Left lung (tissue), 14 donors: ENCODE measurements around the gene IFI27L1. TPM values are rescaled to one million over a fixed set of nuclear protein-coding genes. Genes with fewer than 3 reads are reported as not detected.

Source experiments
- ATAC-seq: fragments of 200-7000 bp; cut with Tn5 transposase; one replicate; pipeline ENCODE4 v1.9.1; 2020; ENCODE audit warnings: moderate library complexity
- DNase-seq, 4 donors: peaks; one replicate each; pipeline ENCODE4 v3.0.0-alpha.2; 2013 to 2020
- H3K27ac ChIP-seq, 2 donors: fragments of 200-600 bp; sonication (generic) in 1 of 2; one replicate each; pipeline versions ENCODE4 v1.5.0 to v1.8.0; 2020 to 2021
- H3K27me3 ChIP-seq, 2 donors: fragments of 200-600 bp; sonication (generic) in 1 of 2; one replicate each; pipeline versions ENCODE4 v1.5.0 to v1.8.0; 2020 to 2021
- H3K36me3 ChIP-seq, 2 donors: fragments of 200-600 bp; sonication (generic) in 1 of 2; one replicate each; pipeline versions ENCODE4 v1.5.0 to v1.8.0; 2020 to 2021
- H3K4me1 ChIP-seq, 2 donors: fragments of 200-600 bp; one replicate each; pipeline ENCODE4 v1.8.0; 2021
- H3K4me3 ChIP-seq, 2 donors: fragments of 200-600 bp; sonication (generic) in 1 of 2; one replicate each; pipeline versions ENCODE4 v1.5.0 to v1.8.0; 2020 to 2021; ENCODE audit warnings: mild to moderate bottlenecking in 1 of 2
- H3K9me3 ChIP-seq, 2 donors: fragments of 200-600 bp; sonication (generic) in 1 of 2; one replicate each; pipeline versions ENCODE4 v1.5.0 to v1.8.0; 2020 to 2021
- CTCF ChIP-seq, 2 donors: fragments of 200-600 bp; sonication (generic) in 1 of 2; IDR thresholded peaks; one replicate each; pipeline versions ENCODE4 v1.5.0 to v1.8.0; 2021; ENCODE audit warnings: antibody characterized with exemption in 2 of 2
- intact Hi-C, 2 donors: fragments of 100-400 bp; cut with DNase I; formaldehyde crosslinking; loops; one replicate each; pipeline versions ENCODE4 v1.11.2 to v1.14.2; 2022
- long read RNA-seq, 12 donors: library from polyadenylated mRNA in 2 of 12; unstranded in 2 of 12; transcript quantifications; one replicate each; pipeline ENCODE4 v2.0.0 and lab custom pipeline, GENCODE V29; 2019 to 2026
- polyA plus RNA-seq, 6 donors: library from polyadenylated mRNA; unstranded; fragments of 120-200 nt; gene quantifications; one replicate each; pipeline ENCODE4 v1.2.1, GENCODE V29; 2013; ENCODE audit not compliant: insufficient read length in 6 of 6
- total RNA-seq, 2 donors: library from RNA; stranded (reverse); fragmentation: NEBNext Ultra II Directional; extraction: Animal tissue kit (Norgen Biotek cat#: 25700); gene quantifications; one replicate each; pipeline ENCODE4 v1.2.1, GENCODE V29; 2021
- donor health status: DM: no; HTN: yes; CAD: no.
- donor health status: DM: no; HTN: no; CAD: no.

Gene IFI27L1
- total RNA-seq (10 to 100 TPM; 20.3 to 23.8 TPM), polyA plus RNA-seq (10 to 100 TPM; 25.8 to 34.3 (median 31.5) TPM)
- long read RNA-seq, donor 1, transcript IFI27L1-209 (5 exons, 680 nt) = major isoform, 5 of 7 reads
- long read RNA-seq, donor 1, partial matches to known transcripts = 0 of 7 reads
- long read RNA-seq, donor 1, other reads (novel, unspliced or antisense) = 0 of 7 reads
- long read RNA-seq, donor 2, transcript IFI27L1-209 (5 exons, 680 nt) = major isoform, 9 of 13 reads
- long read RNA-seq, donor 2, partial matches to known transcripts = 0 of 13 reads
- long read RNA-seq, donor 2, other reads (novel, unspliced or antisense) = 0 of 13 reads
- long read RNA-seq, donor 3, transcript IFI27L1-209 (5 exons, 680 nt) = major isoform, 7 of 7 reads
- long read RNA-seq, donor 3, partial matches to known transcripts = 0 of 7 reads
- long read RNA-seq, donor 3, other reads (novel, unspliced or antisense) = 0 of 7 reads
- long read RNA-seq, donor 4, transcript IFI27L1-209 (5 exons, 680 nt) = major isoform, 7 of 20 reads
- long read RNA-seq, donor 4, partial matches to known transcripts = 1 of 20 reads
- long read RNA-seq, donor 4, other reads (novel, unspliced or antisense) = 11 of 20 reads
- long read RNA-seq, donor 5, transcript IFI27L1-209 (5 exons, 680 nt) = major isoform, 6 of 6 reads
- long read RNA-seq, donor 5, partial matches to known transcripts = 0 of 6 reads
- long read RNA-seq, donor 5, other reads (novel, unspliced or antisense) = 0 of 6 reads
- long read RNA-seq, donor 6, transcript IFI27L1-209 (5 exons, 680 nt) = major isoform, 7 of 7 reads
- long read RNA-seq, donor 6, partial matches to known transcripts = 0 of 7 reads
- long read RNA-seq, donor 6, other reads (novel, unspliced or antisense) = 0 of 7 reads
- long read RNA-seq, donor 7, partial matches to known transcripts = 84 of 160 reads
- long read RNA-seq, donor 7, other reads (novel, unspliced or antisense) = 74 of 160 reads
- long read RNA-seq, donor 8, partial matches to known transcripts = 0 of 3 reads
- long read RNA-seq, donor 8, other reads (novel, unspliced or antisense) = 0 of 3 reads
- long read RNA-seq, donor 9 = 0 reads
- long read RNA-seq, donor 10, transcript IFI27L1-209 (5 exons, 680 nt) = major isoform, 7 of 20 reads
- long read RNA-seq, donor 10, partial matches to known transcripts = 0 of 20 reads
- long read RNA-seq, donor 10, other reads (novel, unspliced or antisense) = 10 of 20 reads
- long read RNA-seq, donor 11 = 0 reads
- long read RNA-seq, donor 12, transcript IFI27L1-209 (5 exons, 680 nt) = major isoform, 7 of 8 reads
- long read RNA-seq, donor 12, partial matches to known transcripts = 0 of 8 reads
- long read RNA-seq, donor 12, other reads (novel, unspliced or antisense) = 0 of 8 reads

GRCh38 chr14:94080621-94081385, at the start of gene IFI27L1, which contains the start of gene DDX24:
Gene IFI27L1 (plus strand): TSS chr14:94081310. CDS start chr14:94096938, 15,628 bp downstream.
Gene DDX24 (minus strand): TSS chr14:94081202. CDS start chr14:94079742, 1,460 bp downstream.
- DNase-seq = peak; percentile 93 to 98 (median 98)
- no peak for TF ChIP-seq CTCF (IDR thresholded peaks at IDR 0.05)
- Histone ChIP-seq H3K4me1 (peaks cover 32 to 51% of the 10 kb centered on the region in 2 donors), H3K27ac (peak within 1 kb of the TSS; percentile 90 to 94), H3K36me3 (no peaks in the 10 kb centered on the region), H3K9me3 (peaks cover 0 to 3% of the 10 kb centered on the region in 2 donors), H3K4me3 (peak within 1 kb of the TSS; percentile 90 to 91), H3K27me3 (no peaks in the 10 kb centered on the region)
- intact Hi-C loops = no loop called here
- ATAC-seq = peak; percentile 100

- H3K4me1 ChIP-seq = peaks cover 2 to 12% of the 10 kb centered on the region in 2 donors
- DNase-seq (no peak), ATAC-seq (no peak)
- no peaks in the 10 kb centered on the region for H3K9me3 ChIP-seq
- no peaks in the 10 kb centered on the region for H3K27me3 ChIP-seq
- no peaks in the 10 kb centered on the region for H3K36me3 ChIP-seq
- TF ChIP-seq CTCF (IDR thresholded peaks at IDR 0.05) = no peak
- H3K27ac ChIP-seq = no peak overlapping the region
- intact Hi-C loops = loop anchor here in 1 of 2 donors (5.0 kb wide), 1 partner anchor 105 kb away; no protein-coding TSS in a partner anchor
- no peak overlapping the region for H3K4me3 ChIP-seq
Measured at GRCh38 chr14:94031883-94032279, 49.2 kb upstream of the IFI27L1 start.

DNA sequence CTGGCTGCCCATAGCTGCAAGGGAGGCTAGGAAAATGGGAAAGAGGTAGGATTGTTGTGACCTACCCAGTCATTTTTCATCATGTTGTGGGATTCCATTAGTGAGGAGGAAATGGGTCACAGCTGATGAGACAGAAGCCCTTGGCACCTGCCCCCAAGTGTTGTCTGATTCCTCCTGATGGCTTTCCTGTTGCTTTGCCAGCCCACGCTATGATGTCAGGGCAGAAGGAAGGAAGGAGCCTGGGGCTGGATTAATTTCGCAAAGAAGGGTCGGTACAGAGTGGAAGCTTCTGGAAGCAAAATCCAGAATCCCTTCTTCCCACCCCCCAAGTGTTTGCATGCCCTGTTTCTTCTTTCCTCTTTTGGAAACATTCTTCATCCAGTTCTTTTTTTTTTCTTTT, 46.2 kb upstream of the IFI27L1 start:
- ATAC-seq (no peak), DNase-seq (no peak)
- Histone ChIP-seq H3K9me3 (no peaks in the 10 kb centered on the region), H3K36me3 (no peaks in the 10 kb centered on the region), H3K4me3 (no peak overlapping the region), H3K4me1 (no peaks in the 10 kb centered on the region), H3K27me3 (no peaks in the 10 kb centered on the region), H3K27ac (no peak overlapping the region)
- intact Hi-C loops = loop anchor here in 1 of 2 donors (5.0 kb wide), 1 partner anchor 102 kb away; no protein-coding TSS in a partner anchor
- no peak for TF ChIP-seq CTCF (IDR thresholded peaks at IDR 0.05)

- peak in 2 of 4 donors; percentile 57 to 60 for DNase-seq
- ATAC-seq = peak; percentile 96
- Histone ChIP-seq H3K9me3 (no peaks in the 10 kb centered on the region), H3K27me3 (no peaks in the 10 kb centered on the region), H3K4me3 (no peak overlapping the region), H3K27ac (no peak overlapping the region), H3K4me1 (no peaks in the 10 kb centered on the region), H3K36me3 (no peaks in the 10 kb centered on the region)
- peak; percentile 75 to 86 for TF ChIP-seq CTCF (IDR thresholded peaks at IDR 0.05)
- intact Hi-C loops = no loop called here
Measured at GRCh38 chr14:94036313-94037167, 44.6 kb upstream of the IFI27L1 start.
